ENCODE data around the gene ELSPBP1. TPM values are rescaled to one million over a fixed set of nuclear protein-coding genes. Genes with fewer than 3 reads are reported as not detected.
"Not testable (repeated sequence)": the region's sequence is repeated elsewhere in the genome, so short reads cannot be mapped to it uniquely, and the experiment has no call there.

Gene ELSPBP1
- total RNA-seq, 1 donor from 2014 or later, result not detected

DNA sequence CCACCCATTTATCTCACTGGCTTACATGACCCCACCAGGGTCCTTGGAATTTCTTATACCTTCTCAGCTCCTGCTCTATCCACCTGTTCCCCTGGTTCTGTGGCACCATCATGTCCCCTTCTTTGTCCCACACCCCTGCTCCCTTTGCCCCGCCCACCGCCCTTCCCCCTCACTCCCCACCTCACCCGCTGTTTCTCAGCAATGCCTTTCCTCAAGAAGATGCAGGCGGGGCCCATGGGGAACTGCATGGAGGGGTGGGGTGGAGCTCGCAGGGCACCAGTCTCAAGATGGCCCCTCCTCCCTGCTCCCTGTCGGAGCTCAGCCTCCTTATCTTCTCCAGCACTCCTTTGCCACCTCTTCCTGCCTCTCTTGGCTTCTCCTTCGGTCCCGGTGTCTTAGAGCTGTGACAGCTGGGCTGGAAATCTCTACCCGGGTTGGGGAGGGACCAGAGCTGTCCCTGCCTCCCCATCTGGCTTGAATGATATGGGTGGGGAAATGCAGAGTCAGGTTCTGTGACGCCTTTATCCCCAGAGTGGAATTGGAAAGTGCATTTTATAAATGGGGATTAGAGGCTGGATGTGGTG is 49.3 kb downstream of the ELSPBP1 start, which contains the start of gene CABP5:
TSS of gene CABP5 (minus strand) at position 405 of the 584 bp plus-strand sequence. CDS start at position 248, 157 bp downstream.
- DNase-seq (ENCODE audit: low read depth), result no peak

DNA sequence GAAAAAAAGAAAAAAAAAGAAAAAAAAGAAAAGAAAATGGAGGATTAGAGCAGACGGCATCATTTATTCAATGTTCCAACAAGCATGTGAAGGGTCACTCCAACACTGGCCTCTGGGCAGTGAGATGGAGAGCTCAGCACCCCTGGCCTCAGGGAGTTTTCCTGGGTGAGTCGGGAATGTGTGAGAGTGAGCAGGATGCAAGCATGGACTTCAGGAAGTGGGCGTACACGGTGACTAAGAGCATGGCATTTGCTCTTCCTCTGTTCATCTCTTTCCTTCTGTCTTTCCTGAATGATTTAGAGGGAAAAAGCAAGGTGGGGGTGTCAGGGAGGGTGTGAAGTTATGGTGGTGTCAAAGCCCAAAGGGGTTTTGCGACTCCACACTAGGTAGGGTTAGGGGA is 50.1 kb downstream of the ELSPBP1 start:
- DNase-seq (ENCODE audit: low read depth), result no peak

DNA sequence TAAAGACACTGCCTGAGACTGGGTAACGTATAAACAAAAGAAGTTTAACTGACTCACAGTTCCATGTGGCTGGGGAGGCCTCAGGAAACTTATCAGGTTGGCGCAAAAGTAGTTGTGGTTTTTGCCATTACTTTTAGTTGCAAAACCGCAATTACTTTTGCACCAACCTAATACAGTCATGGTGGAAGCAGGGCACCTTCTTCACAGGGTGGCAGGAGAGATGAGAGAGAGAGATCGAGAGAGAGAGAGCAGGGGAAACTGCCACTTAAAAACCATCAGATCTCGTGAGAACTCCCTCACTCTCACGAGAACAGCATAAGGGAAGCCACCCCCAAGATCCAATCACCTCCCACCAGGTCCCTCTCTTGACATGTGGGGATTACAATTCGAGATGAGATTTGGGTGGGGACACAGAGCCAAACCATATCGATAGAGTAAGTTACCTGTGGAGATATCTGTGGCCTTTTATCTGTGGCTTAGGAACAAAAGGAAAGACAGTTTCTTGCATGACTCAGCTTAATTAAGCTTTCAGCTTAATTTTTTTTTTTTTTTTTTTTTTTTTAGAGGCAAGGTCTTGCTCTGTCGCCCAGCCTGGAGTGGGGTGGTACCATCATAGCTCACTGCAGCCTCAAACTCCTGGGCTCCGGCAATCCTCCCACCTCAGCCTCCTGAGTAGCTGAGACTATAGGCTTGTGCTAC is 57.1 kb downstream of the ELSPBP1 start:
- no peak for DNase-seq (ENCODE audit: low read depth)

DNA sequence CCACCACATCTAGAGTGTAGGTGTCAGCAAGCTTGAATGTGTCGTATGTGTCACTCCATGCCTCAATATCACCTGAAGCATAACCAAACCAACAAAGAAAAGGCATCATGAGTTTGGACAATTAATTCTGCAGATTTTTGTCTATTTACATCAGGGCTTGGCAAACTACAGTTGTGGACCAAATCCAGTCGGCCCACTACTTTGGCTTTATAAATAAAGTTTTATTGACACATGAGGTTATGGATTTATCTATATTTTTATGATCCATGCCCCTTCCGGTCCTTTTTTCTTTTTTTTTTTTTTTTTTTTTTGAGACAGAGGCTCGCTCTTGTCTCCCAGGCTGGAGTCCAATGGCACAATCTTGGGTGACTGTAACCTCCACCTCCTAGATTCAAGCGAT is 58.6 kb downstream of the ELSPBP1 start:
- DNase-seq (ENCODE audit: low read depth), result no peak

DNA sequence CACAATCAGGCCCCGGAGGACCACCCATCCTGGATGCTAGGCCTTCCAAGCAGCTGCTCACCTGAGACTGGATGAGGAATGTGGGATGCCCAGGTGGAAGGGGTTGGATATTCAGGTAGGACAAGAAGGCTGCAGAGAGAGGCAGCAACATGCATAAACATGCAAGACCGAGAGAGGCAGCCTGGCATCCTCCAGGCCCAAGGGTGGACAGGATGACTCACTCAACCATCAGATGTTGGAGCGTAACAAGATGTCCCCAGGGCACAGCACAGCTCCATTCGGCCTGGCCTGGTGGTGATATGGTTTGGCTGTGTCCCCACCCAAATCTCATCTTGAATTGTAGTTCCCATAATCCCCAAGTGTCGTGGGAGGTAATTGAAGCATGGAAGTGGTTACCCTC is 59.4 kb downstream of the ELSPBP1 start:
- DNase-seq (ENCODE audit: low read depth), result no peak

DNA sequence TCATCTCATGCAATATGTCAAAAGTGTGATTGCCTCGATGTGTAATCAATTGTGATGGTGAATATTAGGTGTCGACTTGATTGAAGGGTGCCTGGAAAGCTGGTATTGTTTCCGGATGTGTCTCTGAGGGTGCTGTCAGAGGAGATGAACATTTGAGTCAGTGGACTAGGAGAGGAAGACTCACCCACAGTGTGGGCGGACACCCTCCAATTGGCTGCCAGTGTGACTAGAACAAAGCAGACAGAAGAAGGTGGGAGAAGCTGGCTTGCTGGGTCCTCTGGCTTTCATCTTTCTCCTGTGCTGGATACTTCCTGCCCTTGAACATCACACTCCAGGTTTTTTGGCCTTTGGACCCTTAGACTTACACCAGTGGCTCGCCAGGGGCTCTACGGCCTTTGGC is 64.9 kb downstream of the ELSPBP1 start:
- DNase-seq (ENCODE audit: low read depth), result no peak

DNA sequence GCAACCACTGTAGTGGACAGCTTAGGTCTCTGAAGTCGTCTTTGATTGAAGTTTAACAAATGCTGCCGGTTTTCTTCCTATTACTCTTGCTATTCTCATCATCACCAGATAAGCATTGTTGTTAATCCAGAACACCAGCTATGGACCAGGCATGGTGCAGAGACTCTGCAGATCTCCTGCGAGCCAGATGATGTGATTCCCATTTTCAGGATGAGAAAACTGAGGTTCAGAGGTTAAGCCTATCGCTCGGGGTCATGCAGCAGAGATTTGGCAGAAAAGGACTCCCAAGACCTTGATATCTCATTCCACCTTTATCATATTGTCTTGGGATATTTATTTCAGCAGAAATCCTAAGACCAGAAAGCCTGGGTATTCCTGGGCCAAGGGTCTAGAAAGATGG is 65.9 kb downstream of the ELSPBP1 start:
- no peak for DNase-seq (ENCODE audit: low read depth)

DNA sequence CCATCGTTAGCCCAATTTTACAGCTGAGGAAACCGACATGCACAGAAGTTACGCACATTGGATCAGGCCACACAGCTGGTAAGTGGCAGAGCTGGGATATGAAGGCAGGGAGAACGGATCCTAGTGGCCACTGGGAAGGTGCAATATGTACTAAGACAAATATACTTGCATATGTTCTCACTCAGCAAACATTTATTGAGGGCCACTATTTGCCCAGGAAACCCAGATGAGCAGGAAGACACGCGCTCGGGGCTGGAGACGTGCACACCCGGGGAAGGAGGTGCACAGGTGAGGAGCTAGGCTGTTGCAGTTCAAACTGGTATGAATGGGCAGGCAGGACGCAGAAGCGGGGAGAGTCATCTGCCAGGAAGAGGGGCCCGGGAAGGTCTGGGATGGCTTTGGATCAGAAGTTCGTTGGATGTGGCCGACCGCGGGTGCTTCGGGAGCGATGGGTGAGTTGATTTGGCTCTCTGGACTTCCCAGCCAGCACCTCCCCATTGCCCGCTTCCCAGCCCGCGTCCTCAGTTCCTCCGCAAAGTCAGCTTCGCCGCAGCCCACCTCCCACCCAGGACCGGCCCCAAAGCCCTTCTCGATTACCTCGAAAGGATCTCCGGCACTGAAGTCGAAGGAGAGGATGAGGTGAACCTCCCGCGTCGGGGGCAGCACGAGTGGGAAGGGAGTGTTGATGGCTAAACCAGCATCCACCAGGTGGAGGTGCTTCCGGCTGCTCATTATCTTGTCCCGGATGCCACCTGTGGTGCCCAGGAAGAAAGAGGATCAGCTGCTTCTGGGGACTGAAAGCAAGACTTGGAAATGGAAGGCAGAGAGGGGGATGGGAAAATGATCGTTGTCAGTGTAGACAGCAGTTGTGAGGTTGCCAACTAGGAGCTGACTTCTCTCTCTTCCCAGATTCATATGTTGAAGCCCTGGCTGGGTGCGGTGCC is 67.2 kb downstream of the ELSPBP1 start:
- DNase-seq (ENCODE audit: low read depth), result no peak

DNA sequence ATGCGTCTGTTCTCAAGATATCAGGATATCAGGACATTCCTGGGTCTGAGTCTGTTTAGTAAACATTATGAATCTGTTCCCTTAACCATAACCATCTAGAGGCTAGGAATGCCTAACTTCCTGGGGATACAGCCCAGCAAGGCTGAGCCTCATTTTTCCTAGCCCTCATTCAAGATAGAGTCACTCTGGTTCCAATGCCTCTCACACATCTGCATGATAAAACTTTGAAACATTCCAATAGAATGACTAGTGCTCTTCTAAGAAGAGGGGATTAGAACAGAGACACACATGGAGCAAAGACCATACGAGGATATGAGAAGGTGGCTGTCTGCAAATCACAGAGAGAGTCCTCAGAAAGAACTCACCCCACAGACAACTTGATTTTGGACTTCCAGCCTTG is 70.1 kb downstream of the ELSPBP1 start:
- DNase-seq (ENCODE audit: low read depth), result no peak

DNA sequence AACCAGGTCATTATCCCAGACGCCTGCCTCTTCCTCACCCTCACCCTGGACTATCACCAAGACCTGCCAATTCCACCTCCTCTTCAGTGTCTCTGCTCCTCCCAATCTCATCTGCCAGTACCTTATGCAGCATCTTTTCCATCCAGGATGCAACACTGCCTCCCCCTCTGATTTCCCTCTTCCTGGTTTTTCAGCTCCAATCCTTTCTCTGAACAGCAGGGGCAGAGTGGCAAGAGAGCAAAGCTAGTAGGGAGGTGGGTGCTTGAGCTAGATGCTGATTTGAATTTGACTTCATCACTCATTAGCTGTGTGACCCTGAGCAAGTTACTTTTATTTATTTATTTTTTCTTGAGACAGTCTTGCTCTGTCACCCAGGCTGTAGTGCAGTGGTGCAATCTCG is 75.0 kb downstream of the ELSPBP1 start:
- DNase-seq (ENCODE audit: low read depth), result no peak

DNA sequence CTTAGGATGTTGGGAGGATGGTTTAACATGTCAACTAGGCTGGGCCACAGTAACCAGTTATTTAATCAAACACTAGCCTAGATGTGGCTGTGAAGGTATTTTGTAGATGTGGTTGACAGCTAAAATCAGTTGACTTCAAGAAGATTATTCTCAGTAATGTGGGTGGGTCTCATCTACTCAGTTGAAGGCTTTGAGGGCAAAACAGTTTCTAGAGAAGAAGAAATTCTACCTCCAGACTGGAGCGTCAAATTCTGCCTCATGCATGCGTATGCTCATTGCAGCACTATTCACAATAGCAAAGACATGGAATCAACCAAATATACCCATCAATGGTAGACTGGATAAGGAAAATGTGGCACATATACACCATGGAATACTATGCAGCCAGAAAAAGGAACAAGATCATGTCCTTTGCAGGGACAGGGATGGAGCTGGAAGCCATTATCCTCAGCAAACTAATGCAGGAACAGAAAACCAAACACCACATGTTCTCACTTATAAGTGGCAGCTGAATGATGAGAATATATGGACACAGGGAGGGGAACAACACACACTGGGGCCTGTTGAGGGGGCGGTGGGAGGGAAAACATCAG is 75.8 kb downstream of the ELSPBP1 start:
- not testable (repeated sequence) for DNase-seq (ENCODE audit: low read depth)

Other genes starting within 250 kb of the ELSPBP1 start
- 62.0 and 74.8 TPM in 2 replicates for gene NOP53, start 249.1 kb upstream of the ELSPBP1 start, total RNA-seq
- 47.1 and 217 TPM in 2 replicates for gene SELENOW, start 215.9 kb upstream of the ELSPBP1 start, total RNA-seq
- not detected in 2 replicates for gene TPRX1, start 190.1 kb upstream of the ELSPBP1 start, total RNA-seq
- gene CRX, start 172.7 kb upstream of the ELSPBP1 start, total RNA-seq, result not detected in 2 replicates
- gene TPRX2, start 135.4 kb upstream of the ELSPBP1 start, total RNA-seq, result not detected in 2 replicates
- gene SULT2A1, start 108.3 kb upstream of the ELSPBP1 start, total RNA-seq, result not detected in 2 replicates
- not detected in 2 replicates for gene BSPH1, start 2.5 kb upstream of the ELSPBP1 start, total RNA-seq
- not detected in 2 replicates for gene CABP5, start 49.4 kb downstream of the ELSPBP1 start, total RNA-seq
- 9.4 and 11.3 TPM in 2 replicates for gene PLA2G4C, start 116.2 kb downstream of the ELSPBP1 start, total RNA-seq
- 8.8 and 27.3 TPM in 2 replicates for gene LIG1, start 175.7 kb downstream of the ELSPBP1 start, total RNA-seq
- gene ZSWIM9, start 176.0 kb downstream of the ELSPBP1 start, total RNA-seq, result 1.0 and 5.6 TPM in 2 replicates

Measured in renal cortical epithelial cell (primary cell).